ENCODE data around the gene RCAN1. TPM values are rescaled to one million over a fixed set of nuclear protein-coding genes. Genes with fewer than 3 reads are reported as not detected.
"Not testable (repeated sequence)": the region's sequence is repeated elsewhere in the genome, so short reads cannot be mapped to it uniquely, and the experiment has no call there.

The RCAN1 gene
- total RNA-seq, 1 donor from 2014 or later = 36.0 TPM

- intact Hi-C loops (cut with DNase I) = no loop called here
These were observed 30.9 kb downstream of the RCAN1 start for GRCh38 chr21:34583926-34584563.

GRCh38 chr21:34582506-34583150 lies 32.3 kb downstream of the RCAN1 start:
- intact Hi-C loops (cut with DNase I) = no loop called here
- peak; percentile 71 for ATAC-seq (ENCODE audit: poor library complexity)
- DNase-seq = peak; percentile 54

More at GRCh38 chr21:34583926-34584563, 30.9 kb downstream of the RCAN1 start:
- DNase-seq = no peak
- peak; percentile 43 for ATAC-seq (ENCODE audit: poor library complexity)

GRCh38 chr21:34580181-34580700 lies 34.7 kb downstream of the RCAN1 start:
- intact Hi-C loops (cut with DNase I) = no loop called here
- ATAC-seq (ENCODE audit: poor library complexity) (peak; percentile 71), DNase-seq (peak; percentile 82)

GRCh38 chr21:34579411-34579810 lies 35.5 kb downstream of the RCAN1 start:
- intact Hi-C loops (cut with DNase I) = no loop called here

GRCh38 chr21:34576041-34576511 lies 38.8 kb downstream of the RCAN1 start:
- ATAC-seq (ENCODE audit: poor library complexity) (peak; percentile 35), DNase-seq (peak; percentile 64)
- intact Hi-C loops (cut with DNase I) = no loop called here

More at GRCh38 chr21:34579411-34579810, 35.5 kb downstream of the RCAN1 start:
- ATAC-seq (ENCODE audit: poor library complexity) (no peak), DNase-seq (no peak)

GRCh38 chr21:34574601-34575529 lies 40.0 kb downstream of the RCAN1 start:
- intact Hi-C loops (cut with DNase I) = no loop called here
- DNase-seq = no peak
- no peak for ATAC-seq (ENCODE audit: poor library complexity)

- DNase-seq = no peak
- intact Hi-C loops (cut with DNase I) = no loop called here
- ATAC-seq (ENCODE audit: poor library complexity) = no peak
These were observed 42.9 kb downstream of the RCAN1 start for GRCh38 chr21:34571994-34572393.

GRCh38 chr21:34570313-34570712 lies 44.6 kb downstream of the RCAN1 start:
- ATAC-seq (ENCODE audit: poor library complexity) (no peak), DNase-seq (no peak)
- intact Hi-C loops (cut with DNase I) = no loop called here

- no peak for DNase-seq
- ATAC-seq (ENCODE audit: poor library complexity) = no peak
These were observed 45.4 kb downstream of the RCAN1 start for GRCh38 chr21:34569381-34569979.

GRCh38 chr21:34568801-34569200 lies 46.1 kb downstream of the RCAN1 start:
- DNase-seq; intact Hi-C loops (cut with DNase I); ATAC-seq (ENCODE audit: poor library complexity): not testable (repeated sequence)

More at GRCh38 chr21:34569381-34569979, 45.4 kb downstream of the RCAN1 start:
- intact Hi-C loops (cut with DNase I) = no loop called here

- intact Hi-C loops (cut with DNase I) = no loop called here
- DNase-seq (no peak), ATAC-seq (ENCODE audit: poor library complexity) (no peak)
These were observed 47.2 kb downstream of the RCAN1 start for GRCh38 chr21:34567604-34568155.

- DNase-seq (no peak), ATAC-seq (ENCODE audit: poor library complexity) (peak; percentile 84)
- intact Hi-C loops (cut with DNase I) = no loop called here
These were observed 49.7 kb downstream of the RCAN1 start for GRCh38 chr21:34565238-34565637.

- intact Hi-C loops (cut with DNase I); ATAC-seq (ENCODE audit: poor library complexity); DNase-seq: not testable (repeated sequence)
These were observed 51.5 kb downstream of the RCAN1 start for GRCh38 chr21:34563370-34563769.

GRCh38 chr21:34561806-34562205 lies 53.1 kb downstream of the RCAN1 start:
- intact Hi-C loops (cut with DNase I) = no loop called here
- ATAC-seq (ENCODE audit: poor library complexity) (no peak), DNase-seq (no peak)

- intact Hi-C loops (cut with DNase I) = no loop called here
- ATAC-seq (ENCODE audit: poor library complexity) (no peak), DNase-seq (no peak)
These were observed 54.3 kb downstream of the RCAN1 start for GRCh38 chr21:34560609-34561008.

- ATAC-seq (ENCODE audit: poor library complexity) (no peak), DNase-seq (no peak)
- intact Hi-C loops (cut with DNase I) = no loop called here
These were observed 54.9 kb downstream of the RCAN1 start for GRCh38 chr21:34560021-34560420.

- intact Hi-C loops (cut with DNase I) = no loop called here
- DNase-seq = no peak
- no peak for ATAC-seq (ENCODE audit: poor library complexity)
These were observed 55.8 kb downstream of the RCAN1 start for GRCh38 chr21:34559089-34559631.

GRCh38 chr21:34558166-34558565 lies 56.7 kb downstream of the RCAN1 start:
- DNase-seq = no peak
- ATAC-seq (ENCODE audit: poor library complexity) = no peak
- intact Hi-C loops (cut with DNase I) = no loop called here

Measured in Right ventricle myocardium superior (tissue), 1 donor.